HG03378 (cell line): ENCODE results near the gene OR14I1.
"Not testable (repeated sequence)": the region's sequence is repeated elsewhere in the genome, so short reads cannot be mapped to it uniquely, and the experiment has no call there.

ENCODE experiments used
- ATAC-seq: cut with Tn5 transposase; IDR thresholded peaks from one replicate; pipeline ENCODE4 v1.9.1; 2021; ENCODE audit warnings: mild to moderate bottlenecking, moderate library complexity; ENCODE audit not compliant: unreplicated experiment

The OR14I1 gene

GRCh38 chr1:248688527-248689298 is 13.9 kb downstream of the OR14I1 start:
- ATAC-seq = peak; percentile 77

GRCh38 chr1:248686815-248687214 is 15.8 kb downstream of the OR14I1 start:
- peak; percentile 73 for ATAC-seq

DNA sequence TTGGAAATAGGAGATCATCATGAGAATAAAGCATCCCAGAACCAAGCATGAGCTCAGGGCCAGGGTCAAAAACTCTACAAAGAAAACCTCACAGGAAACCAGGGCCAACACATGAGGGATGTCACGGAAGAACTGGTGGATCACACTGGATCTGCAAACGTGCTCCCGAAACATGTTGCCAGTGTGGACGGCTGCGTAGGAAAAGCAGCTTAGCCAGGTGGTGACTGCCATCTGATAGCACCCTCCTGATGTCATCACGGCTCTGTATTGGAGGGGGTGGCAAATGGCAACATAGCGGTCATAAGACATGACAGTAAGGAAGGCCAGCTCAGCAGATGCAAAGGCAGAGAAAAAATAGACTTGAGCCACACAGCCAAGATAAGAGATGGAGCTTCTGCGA is 20.9 kb downstream of the OR14I1 start:
- ATAC-seq = no peak

DNA sequence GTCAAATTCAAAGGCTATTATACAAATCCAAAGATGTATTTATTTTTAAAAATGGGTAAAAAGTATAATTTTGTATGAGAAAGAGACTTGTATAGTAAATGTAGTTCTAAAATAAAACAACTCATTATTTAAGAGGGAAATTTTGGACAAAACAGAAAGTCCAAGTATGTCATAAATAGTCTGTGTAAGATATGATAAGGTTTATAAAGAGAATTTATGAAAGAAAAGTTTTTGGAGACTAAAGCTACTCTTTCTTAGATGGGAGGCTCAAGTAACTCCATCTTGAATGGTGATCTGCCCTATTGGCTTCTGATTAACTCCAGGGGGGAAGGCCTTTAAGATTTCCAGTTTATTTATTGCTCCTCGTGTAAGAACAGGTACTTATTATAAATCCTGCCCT is 32.6 kb downstream of the OR14I1 start:
- no peak for ATAC-seq

GRCh38 chr1:248663453-248664328 is 38.9 kb downstream of the OR14I1 start:
- peak; percentile 97 for ATAC-seq

- peak; percentile 47 for ATAC-seq
These were observed 45.8 kb downstream of the OR14I1 start for GRCh38 chr1:248656797-248657196.

DNA sequence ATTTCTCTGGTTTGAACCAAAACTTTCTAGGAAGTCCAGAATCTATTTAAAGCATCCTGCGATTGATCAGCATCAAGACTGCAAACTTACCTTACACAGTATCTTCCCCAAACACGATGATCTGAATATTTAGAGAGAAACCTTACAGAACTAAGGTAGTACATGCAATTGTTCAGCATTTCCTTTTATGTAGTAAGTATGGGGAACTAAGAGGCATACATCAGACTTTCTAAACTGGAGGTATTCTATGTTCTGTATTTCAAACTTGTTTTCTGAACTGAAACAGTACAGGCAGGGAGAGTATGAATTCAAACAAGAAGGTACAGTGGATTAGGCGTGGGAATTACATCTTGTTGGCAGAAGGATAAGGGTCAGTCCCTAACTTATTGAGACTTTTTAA is 47.2 kb downstream of the OR14I1 start, which contains the start of gene OR2T27:
OR2T27 (minus strand) TSS at position 175 of the 400 bp plus-strand sequence. CDS start 4,644 bp downstream, outside the sequence.
- ATAC-seq = not testable (repeated sequence)
